GM12875 (cell line): Measurements from ENCODE around the gene RAB19.
"Not testable (repeated sequence)": the region's sequence is repeated elsewhere in the genome, so short reads cannot be mapped to it uniquely, and the experiment has no call there.

ENCODE experiments used
- H3K4me3 ChIP-seq: one replicate; pipeline ENCODE4 v1.5.1; 2011; ENCODE audit warnings: low read depth, low read length, control low read depth
- TF ChIP-seq, protein P1 (sequence below): IDR thresholded peaks from 2 replicates; pipeline ENCODE4 v1.5.1; 2011; ENCODE audit warnings: low read depth, mild to moderate bottlenecking, control low read depth, inconsistent platforms, low read length, moderate library complexity, borderline replicate concordance; ENCODE audit not compliant: insufficient read depth

Gene RAB19

DNA sequence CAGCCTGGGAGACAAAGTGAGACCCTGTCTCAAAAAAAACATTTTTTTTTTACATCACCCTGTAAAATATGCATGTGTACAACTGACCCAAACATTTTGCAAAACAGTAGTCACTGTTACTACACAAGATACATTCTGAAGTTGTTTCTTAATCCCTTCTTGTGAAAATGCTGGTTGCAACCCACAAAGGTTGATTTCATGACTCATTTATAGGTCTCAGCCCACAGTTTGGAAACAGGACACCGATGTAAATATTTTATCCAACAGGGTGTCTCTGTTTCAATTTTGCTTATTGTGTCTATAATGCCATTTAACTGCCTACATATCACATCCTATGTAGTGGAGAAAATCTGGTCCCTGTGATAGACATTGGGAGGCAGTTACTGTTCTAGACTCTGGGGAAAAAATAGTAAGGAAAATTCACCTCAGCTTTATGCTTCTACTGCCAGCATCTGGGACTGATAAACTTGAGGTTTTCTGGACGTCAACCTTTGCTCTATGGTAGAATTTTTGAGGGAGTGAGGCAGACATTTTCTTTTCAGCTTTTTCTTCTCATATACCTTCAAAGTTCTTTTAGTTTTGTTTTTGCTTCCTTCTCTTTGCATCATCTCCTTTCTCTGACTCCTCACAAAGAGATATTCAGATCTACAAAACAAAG is 1.6 kb upstream of the RAB19 start:
- TF ChIP-seq, protein P1, sequence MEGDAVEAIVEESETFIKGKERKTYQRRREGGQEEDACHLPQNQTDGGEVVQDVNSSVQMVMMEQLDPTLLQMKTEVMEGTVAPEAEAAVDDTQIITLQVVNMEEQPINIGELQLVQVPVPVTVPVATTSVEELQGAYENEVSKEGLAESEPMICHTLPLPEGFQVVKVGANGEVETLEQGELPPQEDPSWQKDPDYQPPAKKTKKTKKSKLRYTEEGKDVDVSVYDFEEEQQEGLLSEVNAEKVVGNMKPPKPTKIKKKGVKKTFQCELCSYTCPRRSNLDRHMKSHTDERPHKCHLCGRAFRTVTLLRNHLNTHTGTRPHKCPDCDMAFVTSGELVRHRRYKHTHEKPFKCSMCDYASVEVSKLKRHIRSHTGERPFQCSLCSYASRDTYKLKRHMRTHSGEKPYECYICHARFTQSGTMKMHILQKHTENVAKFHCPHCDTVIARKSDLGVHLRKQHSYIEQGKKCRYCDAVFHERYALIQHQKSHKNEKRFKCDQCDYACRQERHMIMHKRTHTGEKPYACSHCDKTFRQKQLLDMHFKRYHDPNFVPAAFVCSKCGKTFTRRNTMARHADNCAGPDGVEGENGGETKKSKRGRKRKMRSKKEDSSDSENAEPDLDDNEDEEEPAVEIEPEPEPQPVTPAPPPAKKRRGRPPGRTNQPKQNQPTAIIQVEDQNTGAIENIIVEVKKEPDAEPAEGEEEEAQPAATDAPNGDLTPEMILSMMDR: no peak
- no peak overlapping the region for H3K4me3 ChIP-seq

DNA sequence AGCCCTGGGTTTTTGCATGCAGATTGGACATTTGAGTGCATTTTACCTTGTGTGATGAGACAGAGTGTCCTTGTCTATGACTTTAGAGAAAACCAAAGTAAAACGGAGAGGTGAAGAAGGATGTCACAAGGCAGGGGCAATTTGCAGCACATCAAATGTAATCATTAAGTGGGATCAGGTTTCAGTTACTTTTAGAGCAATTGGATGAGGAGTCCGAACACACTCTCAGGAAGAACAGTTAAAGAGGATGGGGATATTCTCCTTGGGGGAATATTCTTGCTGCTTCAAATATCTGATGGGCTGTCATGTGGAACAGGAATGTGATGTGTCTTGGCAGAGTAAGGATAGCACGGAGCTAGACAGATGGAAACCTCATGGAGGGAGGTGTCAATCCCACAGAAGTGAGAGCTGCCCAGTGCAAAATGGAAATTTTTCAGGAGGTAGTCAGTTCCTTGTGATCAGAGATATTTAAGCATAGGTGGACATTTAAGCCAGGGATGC is 757 bp downstream of the RAB19 start:
- H3K4me3 ChIP-seq: no peak overlapping the region
- TF ChIP-seq, protein P1: no peak

DNA sequence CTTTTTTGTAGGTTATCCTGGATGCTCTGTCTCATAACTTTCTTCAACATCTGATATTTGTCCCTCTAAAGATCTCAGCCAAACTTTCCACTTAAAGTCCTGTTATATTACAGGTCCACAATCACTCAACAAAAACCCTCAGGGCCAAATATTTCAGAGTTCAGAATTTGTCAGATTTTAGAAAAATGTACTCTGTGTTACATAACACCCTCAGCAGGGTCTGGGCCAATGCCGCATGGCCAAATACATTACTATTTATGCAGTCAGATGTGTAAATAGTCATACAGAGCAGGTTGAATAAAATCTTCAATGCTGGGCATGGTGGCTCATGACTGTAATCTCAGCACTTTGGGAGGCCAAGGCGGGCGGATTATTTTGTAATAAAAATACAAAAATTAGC is 11.5 kb downstream of the RAB19 start:
- H3K4me3 ChIP-seq: no peak overlapping the region
- TF ChIP-seq, protein P1: no peak

DNA sequence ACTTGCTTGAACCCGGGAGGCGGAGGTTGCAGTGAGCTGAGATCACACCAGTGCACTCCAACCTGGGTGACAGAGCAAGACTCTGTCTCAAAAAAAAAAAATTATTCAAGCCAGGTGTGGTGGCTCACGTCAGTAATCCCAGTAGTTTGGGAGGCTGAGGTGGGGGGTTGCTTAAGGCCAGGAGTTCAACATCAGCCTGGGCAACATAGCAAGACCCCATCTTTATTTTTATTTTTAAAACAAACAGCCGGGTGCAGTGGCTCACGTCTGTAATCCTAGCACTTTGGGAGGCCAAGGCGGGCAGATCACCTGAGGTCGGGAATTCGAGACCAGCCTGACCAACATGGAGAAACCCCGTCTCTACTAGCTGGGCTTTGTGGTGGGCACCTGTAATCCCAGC is 12.0 kb downstream of the RAB19 start:
- not testable (repeated sequence) for H3K4me3 ChIP-seq

DNA sequence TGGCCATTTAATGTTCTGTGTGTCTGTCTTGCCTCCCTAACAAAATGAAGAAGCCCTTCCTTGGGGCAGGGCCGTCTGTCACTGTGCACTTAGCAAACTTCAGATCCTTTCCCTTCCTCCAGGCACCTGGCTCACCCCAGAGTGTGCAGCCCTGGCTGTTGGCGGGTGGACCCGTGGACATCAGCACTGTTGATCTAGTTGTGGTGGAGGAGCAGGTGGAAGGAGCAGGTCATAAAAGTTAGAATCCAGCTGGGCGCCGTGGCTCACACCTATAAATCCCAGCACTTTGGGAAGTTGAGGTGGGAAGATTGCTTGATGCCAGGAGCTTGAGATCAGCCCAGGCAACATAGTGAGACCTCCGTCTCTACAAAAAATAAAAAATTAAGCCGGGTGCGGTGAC is 12.7 kb downstream of the RAB19 start:
- TF ChIP-seq, protein P1: no peak
- no peak overlapping the region for H3K4me3 ChIP-seq

DNA sequence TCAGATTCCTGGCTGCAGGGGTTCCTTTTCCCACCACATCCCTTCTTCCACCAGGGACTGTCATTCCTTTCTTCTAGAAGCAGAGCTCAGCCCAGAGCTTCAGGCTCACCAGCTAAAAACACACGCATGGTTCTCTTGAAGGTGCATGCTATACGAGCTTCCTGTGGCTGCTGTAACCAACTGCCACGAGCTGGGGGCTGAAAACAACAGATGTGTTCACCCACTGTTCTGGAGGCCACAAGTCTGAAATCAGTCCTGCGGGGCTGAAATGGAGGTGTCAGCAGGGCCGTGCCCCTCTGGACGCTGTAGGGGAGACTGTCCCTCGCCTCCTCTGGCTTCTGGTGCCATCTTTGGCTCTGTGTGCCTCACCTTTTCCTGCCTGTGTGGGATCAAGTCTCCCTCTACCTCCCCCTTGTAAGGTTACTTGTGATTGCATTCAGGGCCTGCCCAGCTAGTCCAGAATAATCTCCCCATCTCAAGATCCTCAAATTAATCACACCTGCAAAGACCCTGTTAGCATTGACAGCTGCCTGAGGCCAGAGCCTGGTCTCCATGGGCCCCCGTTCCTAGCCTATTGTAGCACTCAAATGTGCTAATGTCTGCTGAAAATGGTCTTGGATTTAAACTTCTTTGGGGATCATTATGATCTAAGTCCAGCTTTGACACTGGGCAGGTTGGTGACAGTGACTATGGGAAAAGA is 13.7 kb downstream of the RAB19 start:
- TF ChIP-seq, protein P1: no peak
- no peak overlapping the region for H3K4me3 ChIP-seq

DNA sequence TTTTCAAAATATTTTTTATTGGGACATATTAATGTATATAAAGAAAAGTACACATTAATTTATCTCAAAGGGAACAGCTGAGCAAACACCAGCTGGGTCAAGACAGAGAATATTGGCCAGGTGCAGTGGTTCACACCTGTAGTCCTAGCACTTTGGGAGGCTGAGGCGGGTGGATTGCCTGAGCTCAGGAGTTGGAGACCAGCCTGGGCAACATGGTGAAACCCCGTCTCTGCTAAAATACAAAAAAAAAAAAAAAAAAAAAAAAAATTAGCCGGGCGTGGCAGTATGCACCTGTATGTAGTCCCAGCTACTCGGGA is 14.3 kb downstream of the RAB19 start:
- not testable (repeated sequence) for H3K4me3 ChIP-seq

DNA sequence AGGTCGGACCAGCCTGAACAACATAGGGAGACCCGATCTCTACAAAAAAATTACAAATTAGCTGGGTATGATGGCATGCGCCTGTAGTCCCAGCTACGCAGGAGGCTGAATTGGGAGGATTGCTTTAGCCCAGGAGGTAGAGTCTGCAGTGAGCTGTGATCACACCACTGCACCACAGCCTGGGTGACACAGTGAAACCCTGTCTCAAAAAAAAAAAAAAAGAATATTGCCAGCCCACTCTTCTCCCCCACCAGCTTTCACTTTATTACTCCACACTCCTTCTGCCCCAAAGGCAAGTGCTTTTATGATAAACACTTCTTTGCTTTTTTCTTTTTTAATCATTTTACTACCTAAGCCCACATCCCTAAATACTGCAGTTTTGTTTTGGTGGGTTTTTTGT is 14.8 kb downstream of the RAB19 start:
- TF ChIP-seq, protein P1: no peak
- H3K4me3 ChIP-seq: no peak overlapping the region
